NCI-H69 (cell line): ENCODE results near the gene PLK3.
"Not testable (repeated sequence)": the region's sequence is repeated elsewhere in the genome, so short reads cannot be mapped to it uniquely, and the experiment has no call there.

Experiments used
- DNase-seq: peaks from one replicate; lab custom pipeline; 2025; lab: John Stamatoyannopoulos, UW

Gene PLK3

DNA sequence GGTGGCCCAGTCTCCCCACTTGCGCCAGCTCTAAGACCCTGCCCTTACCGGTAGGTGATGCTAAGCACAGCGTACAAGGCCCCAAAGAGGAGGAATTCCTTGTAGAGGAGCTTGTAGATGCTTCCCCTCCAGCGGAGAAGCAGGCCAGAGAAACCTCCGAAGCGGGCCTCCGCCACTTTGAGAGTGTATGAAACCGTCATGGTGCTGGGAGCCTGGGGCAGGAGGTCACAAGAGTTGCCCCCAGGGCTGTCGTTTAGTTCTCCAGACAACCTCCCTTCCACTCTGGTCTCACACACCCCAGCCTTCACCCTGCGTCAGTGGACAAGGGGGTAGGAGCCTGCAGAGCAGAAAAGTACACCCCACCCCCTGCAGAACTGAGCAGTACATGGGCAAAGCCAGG is 12.7 kb upstream of the PLK3 start:
- no peak for DNase-seq

DNA sequence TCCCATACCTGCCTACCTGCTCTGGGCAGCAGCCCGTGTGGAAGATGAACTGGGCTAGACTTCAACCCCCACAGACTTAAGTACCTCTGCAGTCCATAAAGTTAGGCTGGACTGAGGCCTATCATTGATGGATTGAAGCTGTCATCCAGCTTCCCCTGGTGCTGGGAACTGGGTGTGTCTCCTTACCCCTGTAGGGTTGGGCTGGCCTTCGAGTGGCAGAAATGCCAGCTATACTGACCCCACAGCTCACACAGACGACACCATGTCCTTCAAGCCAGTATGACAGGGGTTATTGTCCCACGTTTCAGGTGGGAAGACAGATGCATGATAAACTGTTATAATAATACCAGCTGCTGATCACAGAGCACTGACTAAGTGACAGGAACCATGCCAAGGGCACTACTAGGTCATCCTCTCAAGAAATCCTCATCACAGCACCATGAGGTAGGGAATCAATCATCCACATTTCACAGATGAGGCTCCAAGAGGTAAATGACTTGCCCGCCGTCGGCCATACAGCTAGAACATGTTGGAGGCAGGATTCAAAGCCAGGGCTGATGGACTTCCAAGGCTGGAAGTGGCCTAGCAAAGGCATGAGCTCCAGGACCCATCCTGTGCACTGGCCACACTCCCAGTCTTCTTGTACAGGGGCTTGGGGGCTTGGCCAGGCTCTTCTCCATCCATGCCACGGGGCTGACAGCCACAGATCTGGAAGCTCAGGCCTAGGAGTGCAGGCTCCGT is 11.9 kb upstream of the PLK3 start, which contains the start of gene BEST4:
Gene BEST4 (minus strand): TSS at position 51 of the 741 bp plus-strand sequence. CDS start 465 bp downstream, outside the sequence.
- DNase-seq: no peak

DNA sequence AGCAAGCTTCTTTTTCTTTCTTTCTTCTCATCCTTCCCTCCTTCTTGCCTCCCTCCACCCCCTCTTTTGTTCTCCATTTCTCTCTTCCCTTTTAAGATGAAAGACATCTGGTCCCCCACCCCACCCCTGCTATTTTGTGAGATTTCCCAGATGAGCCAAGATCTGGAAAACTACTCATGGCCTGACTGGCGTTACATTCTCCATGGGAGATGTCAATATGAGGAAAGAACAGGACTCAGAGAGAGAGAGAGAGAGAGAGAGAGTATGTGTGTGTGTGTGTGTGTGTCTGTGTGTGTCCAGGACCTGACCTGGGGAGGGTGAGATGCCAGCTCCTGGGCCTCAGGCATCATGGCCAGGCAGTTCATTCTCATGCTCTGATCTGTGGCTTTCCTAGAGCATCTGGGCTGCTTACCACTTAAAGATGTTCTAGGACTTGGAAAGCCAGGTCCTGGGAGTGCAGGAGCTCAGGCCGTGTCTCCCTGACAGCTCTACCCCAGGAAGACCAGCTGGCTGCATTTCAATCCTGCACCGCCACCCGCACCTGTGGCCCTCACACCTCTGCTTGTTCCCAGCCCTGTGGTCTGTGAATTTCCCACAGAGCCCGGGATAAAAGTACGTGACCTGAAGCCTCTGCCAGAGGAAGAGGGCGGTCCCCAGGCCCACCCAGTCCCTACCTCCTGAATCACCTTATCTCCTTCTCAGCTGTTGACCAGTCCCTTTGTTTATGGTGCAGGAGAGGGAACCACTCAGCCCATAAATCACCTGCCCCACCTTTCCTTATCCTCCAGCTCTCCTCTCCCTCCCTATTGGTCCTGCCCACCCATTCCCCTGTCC is 9.0 kb upstream of the PLK3 start:
- DNase-seq: no peak

DNA sequence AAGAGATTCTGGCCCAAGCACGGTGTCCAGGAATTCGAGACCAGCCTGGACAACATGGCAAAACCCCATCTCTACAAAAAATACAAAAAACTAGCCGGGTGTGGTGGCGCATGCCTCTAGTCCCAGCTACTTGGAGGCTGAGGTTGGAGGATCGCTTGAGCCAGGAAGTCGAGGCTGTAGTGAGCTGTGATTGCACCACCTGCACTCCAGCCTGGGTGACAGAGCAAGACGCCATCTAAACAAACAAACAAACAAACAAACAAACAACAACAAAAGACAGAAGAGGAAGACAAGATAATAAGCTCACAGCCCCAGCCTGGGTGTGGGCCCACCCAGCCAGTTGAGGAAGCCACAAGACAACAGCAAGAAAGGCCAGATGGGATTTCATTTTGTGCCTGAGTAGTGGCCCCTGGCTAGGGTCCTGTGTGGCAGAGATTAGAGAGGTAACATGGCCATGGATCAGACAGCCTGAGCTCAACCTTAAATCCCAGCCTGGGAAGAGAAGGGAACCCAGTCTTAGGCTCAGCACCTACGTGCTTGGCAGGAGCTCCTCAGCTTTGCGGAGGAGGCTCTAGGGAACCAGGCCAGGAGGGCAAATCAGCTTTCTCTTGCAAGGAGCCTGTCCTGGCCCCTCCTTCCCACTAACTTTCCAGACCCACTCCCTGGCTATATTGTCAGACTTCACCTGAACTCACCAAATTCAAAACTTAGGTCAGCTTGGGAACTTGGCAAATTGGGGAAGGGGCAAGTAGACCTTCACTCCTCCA is 7.3 kb upstream of the PLK3 start:
- no peak for DNase-seq

DNA sequence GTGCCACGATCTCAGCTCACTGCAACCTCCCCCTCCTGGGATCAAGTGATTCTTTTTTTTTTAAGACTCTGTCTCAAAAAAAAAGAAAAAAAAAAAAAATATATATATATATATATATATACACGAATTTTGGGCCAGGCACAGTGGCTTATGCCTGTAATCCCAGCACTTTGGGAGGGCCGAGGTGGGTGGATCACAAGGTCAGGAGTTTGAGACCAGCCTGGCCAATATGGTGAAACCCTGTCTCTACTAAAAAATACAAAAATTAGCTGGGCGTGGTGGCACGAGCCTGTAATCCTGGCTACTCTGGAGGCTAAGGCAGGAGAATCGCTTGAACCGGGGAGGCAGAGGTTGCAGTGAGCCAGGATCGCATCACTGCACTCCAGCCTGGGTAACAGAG is 2.3 kb upstream of the PLK3 start:
- DNase-seq: not testable (repeated sequence)

DNA sequence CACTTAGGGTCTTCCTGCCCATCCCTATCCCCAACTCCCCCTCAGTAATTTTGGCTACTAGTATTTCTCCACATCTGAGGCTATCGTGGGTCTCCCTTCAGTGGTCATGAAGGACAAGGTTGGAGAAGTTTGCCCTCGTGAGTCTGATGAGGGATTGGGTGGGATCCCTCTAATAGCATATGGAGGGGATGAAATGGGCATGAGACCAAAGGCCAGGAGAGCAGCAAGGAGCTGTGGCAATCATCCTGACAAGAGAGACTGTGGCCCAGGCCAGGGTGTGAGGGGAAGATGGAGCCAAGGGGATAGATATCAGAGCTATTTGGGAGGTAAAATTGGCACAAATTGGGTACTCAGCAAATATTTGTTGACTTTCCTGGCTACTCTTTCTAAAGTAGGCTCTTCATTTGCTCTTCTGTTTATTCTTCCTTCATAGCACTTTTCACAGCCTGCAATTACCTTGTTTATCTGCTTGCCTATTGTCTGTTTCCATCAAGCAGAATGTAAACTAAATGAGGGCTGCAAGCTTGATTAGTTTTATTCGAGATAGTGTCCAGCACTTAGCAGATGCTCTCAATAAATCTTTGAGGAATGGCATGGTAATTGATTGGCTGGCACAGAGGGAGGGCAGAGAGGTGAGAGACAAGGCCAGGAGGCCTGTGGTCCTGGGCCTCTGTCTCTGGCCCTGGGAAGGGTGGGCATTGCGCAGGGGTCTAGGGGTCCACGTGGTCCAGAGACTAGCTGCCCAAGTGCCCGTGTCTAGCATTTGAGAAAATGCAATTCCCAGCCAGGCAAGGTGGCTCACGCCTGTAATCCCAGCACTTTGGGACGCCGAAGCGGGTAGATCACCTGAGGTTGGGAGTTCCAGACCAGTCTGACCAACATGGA is 1.5 kb upstream of the PLK3 start:
- peak; percentile 67 for DNase-seq

DNA sequence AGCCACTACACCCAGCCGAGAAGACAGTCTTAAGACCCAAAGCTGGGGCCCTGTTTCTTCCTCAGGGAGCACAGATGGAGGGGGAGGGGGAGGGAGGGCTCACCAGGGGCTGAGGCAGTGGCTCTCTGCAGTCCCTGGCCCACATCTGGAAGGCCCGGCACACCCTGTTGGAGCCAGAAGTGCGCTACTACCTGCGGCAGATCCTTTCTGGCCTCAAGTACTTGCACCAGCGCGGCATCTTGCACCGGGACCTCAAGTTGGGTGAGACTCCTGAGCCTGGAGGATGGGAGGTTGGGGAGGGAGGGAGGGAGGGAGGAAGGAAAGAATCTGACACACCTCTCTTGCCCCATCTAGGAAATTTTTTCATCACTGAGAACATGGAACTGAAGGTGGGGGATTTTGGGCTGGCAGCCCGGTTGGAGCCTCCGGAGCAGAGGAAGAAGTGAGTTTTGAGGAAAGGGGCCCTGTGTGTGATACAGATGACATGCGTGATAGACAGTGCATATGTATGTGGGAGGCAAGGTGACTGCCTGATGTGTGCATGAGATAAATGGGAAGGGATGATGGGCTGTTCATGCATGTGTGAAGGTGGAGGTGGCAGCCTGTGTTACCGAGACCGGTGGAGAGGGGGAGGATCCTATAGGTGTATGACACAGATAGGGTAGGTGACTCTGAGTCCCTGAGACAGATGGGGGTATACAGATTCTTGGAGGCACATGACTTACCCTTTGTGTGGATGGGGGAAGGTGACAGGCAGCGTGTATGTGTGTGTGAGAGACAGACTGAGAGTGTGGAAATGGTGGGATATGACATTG is 1.5 kb downstream of the PLK3 start:
- DNase-seq: no peak

DNA sequence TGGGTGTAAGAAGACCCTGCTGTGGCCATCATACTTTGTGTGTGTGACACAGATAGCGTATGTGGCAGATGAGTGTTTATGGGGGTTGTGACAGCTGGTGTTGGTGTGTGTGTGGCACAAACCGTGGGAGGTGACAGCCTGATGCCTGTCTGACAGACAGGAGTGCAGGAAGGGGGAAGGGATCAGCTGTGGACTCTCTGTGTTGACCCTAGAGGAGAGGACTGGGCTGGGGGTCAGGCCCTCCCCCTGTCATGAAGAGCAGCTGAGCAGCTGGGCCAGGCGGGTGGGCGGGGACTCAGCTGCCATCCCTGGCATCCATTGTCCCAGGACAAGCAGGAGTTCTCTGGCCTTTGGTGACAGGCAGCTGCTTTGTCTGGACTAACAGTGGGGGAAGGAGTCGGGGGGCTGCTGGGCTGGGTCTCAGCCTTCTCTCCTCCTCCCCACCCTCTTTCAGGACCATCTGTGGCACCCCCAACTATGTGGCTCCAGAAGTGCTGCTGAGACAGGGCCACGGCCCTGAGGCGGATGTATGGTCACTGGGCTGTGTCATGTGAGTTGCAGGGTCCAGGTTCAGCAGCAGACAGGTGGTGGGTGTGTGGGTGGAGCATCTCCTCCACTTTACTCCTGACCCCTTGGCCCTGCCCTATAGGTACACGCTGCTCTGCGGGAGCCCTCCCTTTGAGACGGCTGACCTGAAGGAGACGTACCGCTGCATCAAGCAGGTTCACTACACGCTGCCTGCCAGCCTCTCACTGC is 2.3 kb downstream of the PLK3 start:
- DNase-seq: no peak

DNA sequence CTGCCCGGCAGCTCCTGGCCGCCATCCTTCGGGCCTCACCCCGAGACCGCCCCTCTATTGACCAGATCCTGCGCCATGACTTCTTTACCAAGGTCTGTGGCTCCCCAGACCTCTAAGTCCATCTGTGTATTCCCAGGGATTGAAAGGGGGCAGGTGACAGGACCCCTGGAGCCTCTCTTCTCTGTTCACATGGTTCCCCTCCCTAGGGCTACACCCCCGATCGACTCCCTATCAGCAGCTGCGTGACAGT is 2.8 kb downstream of the PLK3 start:
- DNase-seq: no peak

DNA sequence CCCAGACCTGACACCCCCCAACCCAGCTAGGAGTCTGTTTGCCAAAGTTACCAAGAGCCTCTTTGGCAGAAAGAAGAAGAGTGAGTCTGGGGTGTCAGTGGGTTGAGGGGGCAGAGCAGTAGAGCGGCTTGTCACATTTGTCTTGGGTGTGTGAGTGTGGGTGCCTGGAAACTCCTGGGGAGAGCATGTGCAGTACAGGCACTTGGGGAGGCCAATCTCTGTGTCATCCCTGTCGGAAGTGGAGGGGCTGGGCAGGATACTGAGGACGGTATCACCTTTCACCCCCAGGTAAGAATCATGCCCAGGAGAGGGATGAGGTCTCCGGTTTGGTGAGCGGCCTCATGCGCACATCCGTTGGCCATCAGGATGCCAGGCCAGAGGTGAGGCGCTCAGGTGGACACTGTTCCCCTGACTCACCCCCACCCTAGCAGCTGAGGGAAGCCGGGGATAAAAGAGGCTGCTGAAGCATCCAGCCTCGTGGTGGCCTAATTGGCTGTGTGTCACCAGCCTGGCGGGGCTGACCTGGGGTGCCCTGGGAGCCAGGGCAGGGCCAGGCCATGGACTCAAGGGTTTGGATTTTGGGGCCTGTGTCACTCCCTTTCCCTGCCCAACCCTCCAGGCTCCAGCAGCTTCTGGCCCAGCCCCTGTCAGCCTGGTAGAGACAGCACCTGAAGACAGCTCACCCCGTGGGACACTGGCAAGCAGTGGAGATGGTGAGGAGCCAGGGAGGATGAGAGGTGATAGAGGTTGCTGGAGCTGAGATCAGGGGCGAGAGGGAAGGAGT is 3.3 kb downstream of the PLK3 start:
- no peak for DNase-seq

DNA sequence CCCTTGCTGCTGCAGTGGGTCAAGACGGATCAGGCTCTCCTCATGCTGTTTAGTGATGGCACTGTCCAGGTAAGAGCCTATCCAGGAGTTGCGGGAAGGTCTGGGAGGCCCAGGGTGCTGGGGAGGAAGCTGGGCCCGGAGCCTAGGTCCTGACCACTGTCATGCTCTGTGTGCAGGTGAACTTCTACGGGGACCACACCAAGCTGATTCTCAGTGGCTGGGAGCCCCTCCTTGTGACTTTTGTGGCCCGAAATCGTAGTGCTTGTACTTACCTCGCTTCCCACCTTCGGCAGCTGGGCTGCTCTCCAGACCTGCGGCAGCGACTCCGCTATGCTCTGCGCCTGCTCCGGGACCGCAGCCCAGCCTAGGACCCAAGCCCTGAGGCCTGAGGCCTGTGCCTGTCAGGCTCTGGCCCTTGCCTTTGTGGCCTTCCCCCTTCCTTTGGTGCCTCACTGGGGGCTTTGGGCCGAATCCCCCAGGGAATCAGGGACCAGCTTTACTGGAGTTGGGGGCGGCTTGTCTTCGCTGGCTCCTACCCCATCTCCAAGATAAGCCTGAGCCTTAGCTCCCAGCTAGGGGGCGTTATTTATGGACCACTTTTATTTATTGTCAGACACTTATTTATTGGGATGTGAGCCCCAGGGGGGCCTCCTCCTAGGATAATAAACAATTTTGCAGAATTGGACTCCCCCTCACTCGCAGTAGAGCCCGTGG is 5.3 kb downstream of the PLK3 start:
- no peak for DNase-seq

DNA sequence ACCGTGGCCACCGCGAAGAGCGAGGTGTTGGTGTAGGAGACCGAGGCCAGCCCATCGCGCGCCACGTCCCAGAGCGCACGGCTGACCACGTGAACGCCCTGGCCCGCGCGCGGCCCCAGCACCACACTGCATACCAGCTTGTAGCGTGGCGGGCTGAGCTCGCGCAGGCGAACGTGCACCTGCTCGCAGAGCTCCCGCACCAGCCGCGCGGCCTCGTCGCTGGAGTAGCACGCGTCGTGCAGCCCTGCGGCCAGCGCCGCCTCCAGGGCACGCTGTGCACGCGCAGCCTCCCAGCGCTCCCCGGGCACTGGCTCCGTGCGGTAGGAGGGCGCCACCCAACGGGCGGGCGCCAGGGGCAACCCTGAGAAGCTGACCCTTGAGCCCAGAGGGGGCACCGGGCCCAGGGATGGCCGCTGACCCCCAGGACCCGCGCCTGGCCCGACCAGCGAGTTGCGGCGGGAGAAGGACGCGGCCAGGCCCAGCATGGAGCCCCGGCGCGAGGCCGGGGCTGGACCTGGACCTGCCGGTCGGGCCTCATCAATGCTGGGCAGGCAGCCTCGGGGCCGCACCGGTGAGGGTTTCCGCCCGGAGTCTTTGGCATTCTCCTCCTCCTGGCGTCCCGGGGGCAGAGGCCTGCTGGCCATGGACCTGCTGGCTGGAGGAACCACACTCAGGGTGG is 6.0 kb downstream of the PLK3 start:
- no peak for DNase-seq

DNA sequence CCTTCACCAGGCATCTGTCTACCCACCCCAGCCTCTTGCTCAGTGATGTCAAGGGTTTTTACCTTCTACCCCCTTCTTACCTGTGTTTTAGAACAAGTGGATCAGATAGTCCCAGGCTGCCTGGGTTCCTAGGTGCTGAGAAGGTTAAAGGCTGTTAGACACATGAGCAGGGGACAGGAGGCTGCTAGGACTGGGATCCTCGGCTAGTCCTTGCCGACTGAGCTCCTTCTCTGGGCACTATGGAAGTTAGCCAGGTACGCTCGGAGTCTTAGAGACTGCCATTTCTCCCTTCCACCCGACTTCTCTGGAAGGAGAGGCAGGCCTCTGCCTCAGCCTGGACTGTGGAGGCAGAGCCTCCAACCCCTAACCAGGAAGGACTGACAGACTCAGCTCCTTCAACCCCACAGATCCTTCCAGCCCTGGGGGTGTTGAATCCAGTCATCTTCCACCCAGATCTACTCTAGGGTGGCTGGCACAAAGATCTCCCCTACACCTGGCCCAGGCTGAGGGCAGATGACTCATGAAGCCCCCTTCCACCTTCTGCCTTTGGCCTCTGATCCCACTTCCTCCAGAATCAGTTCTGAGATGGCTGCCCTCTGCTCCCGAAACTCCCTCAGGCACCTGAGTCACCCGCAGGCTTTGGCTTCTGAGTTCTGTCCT is 6.7 kb downstream of the PLK3 start, which contains the start of gene DYNLT4:
Gene DYNLT4 (minus strand): TSS at position 648 of the 660 bp plus-strand sequence. CDS start 683 bp downstream, outside the sequence.
- no peak for DNase-seq

DNA sequence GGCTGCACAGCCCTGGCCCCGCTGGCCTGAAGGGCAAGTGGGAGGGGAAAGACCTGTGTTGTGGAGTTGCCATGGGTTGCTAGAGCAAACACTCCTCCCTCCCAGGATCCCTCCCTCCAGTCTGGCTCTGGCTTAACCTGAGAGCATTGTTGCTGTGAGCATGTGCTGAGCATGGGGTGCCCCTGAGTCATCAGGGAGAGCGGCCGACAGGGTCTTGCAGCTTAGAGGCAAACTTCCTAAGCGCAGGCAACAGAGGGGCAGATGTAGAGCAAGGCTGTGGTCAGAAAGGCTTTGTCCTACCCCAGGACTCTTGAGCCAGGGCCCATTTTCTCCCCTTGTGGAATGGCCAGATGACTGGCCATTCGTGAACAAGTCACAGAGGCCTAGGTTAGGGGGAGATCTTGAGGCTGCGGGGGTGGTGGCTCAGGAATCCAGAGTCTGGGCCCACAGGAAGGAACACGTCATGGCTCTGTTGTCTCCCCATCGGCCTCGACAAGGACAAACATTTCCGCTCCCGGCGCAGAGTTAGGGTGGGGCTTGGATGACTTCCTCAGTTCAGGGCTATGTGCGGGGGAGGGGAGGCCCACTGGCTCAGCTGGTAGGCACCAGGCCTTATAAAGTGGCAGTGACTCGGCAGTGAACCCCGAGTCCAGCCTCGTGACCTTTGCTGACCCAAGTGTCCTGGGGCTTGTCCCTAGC is 7.3 kb downstream of the PLK3 start:
- peak; percentile 73 for DNase-seq

DNA sequence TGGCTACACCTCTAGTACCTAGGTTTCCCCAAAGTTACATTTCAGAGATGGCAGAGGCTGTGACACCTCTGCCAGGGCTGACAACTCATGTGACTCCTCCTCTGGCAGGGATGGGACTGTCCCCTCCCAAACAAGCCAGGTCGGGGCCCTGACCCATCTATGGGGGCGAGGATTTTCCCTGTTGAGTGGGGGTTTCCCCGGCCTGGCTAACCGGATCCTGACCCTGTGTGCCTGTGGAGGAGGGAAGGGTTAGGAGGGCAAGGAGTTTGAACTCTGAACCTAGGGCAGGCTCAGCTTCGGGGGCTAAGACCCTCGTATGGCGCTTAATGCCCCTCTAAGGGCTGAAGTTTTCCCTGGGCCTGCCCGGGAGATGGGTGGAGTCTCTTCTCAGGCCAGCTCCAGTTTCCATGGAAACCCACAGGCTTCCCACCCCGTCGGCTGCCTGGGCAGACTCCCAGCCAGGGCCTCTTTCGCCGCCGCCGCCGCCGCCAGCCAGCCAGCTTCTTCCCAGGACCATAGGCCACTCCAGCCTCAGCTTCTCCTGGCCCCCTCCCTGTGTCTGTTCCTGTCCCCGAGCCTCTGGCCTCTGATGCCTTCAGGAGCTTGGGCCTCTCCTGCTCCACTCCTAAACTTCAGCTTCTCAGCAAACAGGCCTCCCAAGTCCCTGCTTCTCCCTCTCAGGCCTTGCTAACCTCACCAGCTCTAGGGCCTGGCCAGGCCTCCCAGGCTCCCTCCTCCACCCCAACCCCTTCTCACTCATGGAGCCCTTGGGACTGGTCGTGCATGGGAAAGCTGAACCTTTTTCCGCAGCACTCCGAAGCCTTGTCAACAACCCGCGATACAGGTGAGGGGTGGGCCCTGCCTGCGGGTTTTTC is 8.1 kb downstream of the PLK3 start, which contains the start of gene BTBD19:
Gene BTBD19 (plus strand): TSS at position 461 of the 875 bp plus-strand sequence. CDS start 298 bp downstream, at position 759.
- no peak for DNase-seq
